ENCODE data around the gene COL4A1.

The COL4A1 gene

DNA sequence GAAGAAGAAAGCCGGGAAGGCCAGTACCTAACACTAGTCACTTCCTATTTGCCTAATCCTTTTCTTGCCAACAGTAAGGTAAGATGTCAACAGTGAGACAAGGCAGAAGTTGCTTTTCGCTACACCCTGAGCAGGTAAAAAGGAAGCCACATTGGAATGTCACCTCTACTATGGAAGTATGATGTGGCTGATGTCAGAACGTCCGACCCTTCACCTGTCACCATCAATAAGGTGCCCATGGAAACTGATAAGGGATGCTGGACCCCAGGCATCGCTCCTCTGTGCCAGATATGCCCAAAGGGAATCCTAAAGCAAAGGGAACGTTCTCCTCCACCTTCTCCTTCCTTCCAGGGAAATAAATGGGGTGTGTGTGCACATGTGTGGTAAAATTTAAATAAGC lies 34.3 kb downstream of the COL4A1 start:
- no peak for TF ChIP-seq EP300 (IDR thresholded peaks at IDR 0.05; ENCODE audit: borderline replicate concordance)
- TF ChIP-seq, protein P1, sequence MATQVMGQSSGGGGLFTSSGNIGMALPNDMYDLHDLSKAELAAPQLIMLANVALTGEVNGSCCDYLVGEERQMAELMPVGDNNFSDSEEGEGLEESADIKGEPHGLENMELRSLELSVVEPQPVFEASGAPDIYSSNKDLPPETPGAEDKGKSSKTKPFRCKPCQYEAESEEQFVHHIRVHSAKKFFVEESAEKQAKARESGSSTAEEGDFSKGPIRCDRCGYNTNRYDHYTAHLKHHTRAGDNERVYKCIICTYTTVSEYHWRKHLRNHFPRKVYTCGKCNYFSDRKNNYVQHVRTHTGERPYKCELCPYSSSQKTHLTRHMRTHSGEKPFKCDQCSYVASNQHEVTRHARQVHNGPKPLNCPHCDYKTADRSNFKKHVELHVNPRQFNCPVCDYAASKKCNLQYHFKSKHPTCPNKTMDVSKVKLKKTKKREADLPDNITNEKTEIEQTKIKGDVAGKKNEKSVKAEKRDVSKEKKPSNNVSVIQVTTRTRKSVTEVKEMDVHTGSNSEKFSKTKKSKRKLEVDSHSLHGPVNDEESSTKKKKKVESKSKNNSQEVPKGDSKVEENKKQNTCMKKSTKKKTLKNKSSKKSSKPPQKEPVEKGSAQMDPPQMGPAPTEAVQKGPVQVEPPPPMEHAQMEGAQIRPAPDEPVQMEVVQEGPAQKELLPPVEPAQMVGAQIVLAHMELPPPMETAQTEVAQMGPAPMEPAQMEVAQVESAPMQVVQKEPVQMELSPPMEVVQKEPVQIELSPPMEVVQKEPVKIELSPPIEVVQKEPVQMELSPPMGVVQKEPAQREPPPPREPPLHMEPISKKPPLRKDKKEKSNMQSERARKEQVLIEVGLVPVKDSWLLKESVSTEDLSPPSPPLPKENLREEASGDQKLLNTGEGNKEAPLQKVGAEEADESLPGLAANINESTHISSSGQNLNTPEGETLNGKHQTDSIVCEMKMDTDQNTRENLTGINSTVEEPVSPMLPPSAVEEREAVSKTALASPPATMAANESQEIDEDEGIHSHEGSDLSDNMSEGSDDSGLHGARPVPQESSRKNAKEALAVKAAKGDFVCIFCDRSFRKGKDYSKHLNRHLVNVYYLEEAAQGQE (IDR thresholded peaks at IDR 0.05; ENCODE audit: low read depth): no peak
- no peak for TF ChIP-seq CREB1 (IDR thresholded peaks at IDR 0.05; ENCODE audit: low read depth)
- no peak for TF ChIP-seq FOXM1 (IDR thresholded peaks at IDR 0.05; ENCODE audit: borderline replicate concordance, low read depth)
- no peak for TF ChIP-seq EGR1 (IDR thresholded peaks at IDR 0.05)
- TF ChIP-seq, protein P2, sequence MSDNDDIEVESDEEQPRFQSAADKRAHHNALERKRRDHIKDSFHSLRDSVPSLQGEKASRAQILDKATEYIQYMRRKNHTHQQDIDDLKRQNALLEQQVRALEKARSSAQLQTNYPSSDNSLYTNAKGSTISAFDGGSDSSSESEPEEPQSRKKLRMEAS (IDR thresholded peaks at IDR 0.05): no peak
- no peak for TF ChIP-seq YY1 (IDR thresholded peaks at IDR 0.05; ENCODE audit: low read depth)
- no peak for TF ChIP-seq RAD21 (IDR thresholded peaks at IDR 0.05; ENCODE audit: low read depth)
- no peak for TF ChIP-seq ZBTB7A (IDR thresholded peaks at IDR 0.05; ENCODE audit: low read depth)
- no peak for TF ChIP-seq NFIC (IDR thresholded peaks at IDR 0.05)
- TF ChIP-seq, protein P3, sequence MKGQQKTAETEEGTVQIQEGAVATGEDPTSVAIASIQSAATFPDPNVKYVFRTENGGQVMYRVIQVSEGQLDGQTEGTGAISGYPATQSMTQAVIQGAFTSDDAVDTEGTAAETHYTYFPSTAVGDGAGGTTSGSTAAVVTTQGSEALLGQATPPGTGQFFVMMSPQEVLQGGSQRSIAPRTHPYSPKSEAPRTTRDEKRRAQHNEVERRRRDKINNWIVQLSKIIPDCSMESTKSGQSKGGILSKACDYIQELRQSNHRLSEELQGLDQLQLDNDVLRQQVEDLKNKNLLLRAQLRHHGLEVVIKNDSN (IDR thresholded peaks at IDR 0.05): no peak
- TF ChIP-seq TEAD4 (IDR thresholded peaks at IDR 0.05): no peak
- no peak for TF ChIP-seq CEBPB (IDR thresholded peaks at IDR 0.05)
- no peak for TF ChIP-seq TAF1 (IDR thresholded peaks at IDR 0.05; ENCODE audit: low read depth)
- no peak for TF ChIP-seq TCF12 (IDR thresholded peaks at IDR 0.05; ENCODE audit: low read depth)

DNA sequence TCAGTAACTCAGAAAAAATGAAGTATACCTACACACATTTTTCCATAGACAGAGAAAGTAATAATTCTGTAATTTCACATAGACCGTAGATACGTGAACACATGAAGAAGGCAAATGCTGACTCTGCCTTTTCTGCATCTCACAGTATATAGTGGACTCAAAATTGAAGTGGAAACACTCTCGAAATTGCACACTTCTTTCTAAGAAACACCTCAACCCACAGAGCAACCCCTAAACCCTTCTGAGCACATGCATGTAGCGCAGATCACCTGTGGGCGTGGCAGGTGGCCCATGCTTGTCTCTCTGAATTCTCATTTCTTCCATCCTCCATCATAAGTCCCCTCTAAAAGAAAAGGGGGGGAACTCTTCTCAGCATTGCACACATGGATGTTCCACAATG lies 34.7 kb downstream of the COL4A1 start:
- TF ChIP-seq, protein P1 (IDR thresholded peaks at IDR 0.05; ENCODE audit: low read depth): no peak
- TF ChIP-seq FOXM1 (IDR thresholded peaks at IDR 0.05; ENCODE audit: borderline replicate concordance, low read depth) (no peak), NFIC (IDR thresholded peaks at IDR 0.05) (no peak), TCF12 (IDR thresholded peaks at IDR 0.05; ENCODE audit: low read depth) (no peak), TAF1 (IDR thresholded peaks at IDR 0.05; ENCODE audit: low read depth) (no peak), CEBPB (IDR thresholded peaks at IDR 0.05) (no peak), TEAD4 (IDR thresholded peaks at IDR 0.05) (no peak), EGR1 (IDR thresholded peaks at IDR 0.05) (no peak), YY1 (IDR thresholded peaks at IDR 0.05; ENCODE audit: low read depth) (no peak), CREB1 (IDR thresholded peaks at IDR 0.05; ENCODE audit: low read depth) (no peak), ZBTB7A (IDR thresholded peaks at IDR 0.05; ENCODE audit: low read depth) (no peak), RAD21 (IDR thresholded peaks at IDR 0.05; ENCODE audit: low read depth) (no peak), EP300 (IDR thresholded peaks at IDR 0.05; ENCODE audit: borderline replicate concordance) (no peak)
- TF ChIP-seq, protein P3 (IDR thresholded peaks at IDR 0.05): no peak
- TF ChIP-seq, protein P2 (IDR thresholded peaks at IDR 0.05): no peak

DNA sequence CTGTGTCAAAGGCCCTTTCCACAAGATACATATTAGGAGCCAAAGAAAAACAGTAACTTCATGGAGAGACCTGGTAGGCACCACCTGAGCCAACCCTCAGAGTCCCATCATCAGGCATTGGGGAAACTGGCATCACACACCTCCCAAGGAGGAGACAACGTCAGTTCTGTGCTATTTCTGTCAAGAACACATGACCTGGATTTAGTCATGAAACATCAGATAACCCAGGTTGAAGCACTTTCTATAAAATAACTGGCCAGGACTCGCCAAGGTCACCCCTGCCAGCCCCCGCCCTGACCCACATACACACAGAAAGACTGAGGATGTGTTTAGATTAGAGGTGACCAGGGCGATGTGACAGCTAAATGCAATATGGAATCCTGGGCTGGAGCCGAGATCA lies 35.6 kb downstream of the COL4A1 start:
- no peak for TF ChIP-seq EP300 (IDR thresholded peaks at IDR 0.05; ENCODE audit: borderline replicate concordance)
- TF ChIP-seq CREB1 (IDR thresholded peaks at IDR 0.05; ENCODE audit: low read depth): no peak
- TF ChIP-seq CEBPB (IDR thresholded peaks at IDR 0.05): no peak
- no peak for TF ChIP-seq TEAD4 (IDR thresholded peaks at IDR 0.05)
- no peak for TF ChIP-seq TCF12 (IDR thresholded peaks at IDR 0.05; ENCODE audit: low read depth)
- TF ChIP-seq FOXM1 (IDR thresholded peaks at IDR 0.05; ENCODE audit: borderline replicate concordance, low read depth): no peak
- TF ChIP-seq YY1 (IDR thresholded peaks at IDR 0.05; ENCODE audit: low read depth): no peak
- TF ChIP-seq RAD21 (IDR thresholded peaks at IDR 0.05; ENCODE audit: low read depth): no peak
- no peak for TF ChIP-seq EGR1 (IDR thresholded peaks at IDR 0.05)
- TF ChIP-seq, protein P2 (IDR thresholded peaks at IDR 0.05): no peak
- no peak for TF ChIP-seq TAF1 (IDR thresholded peaks at IDR 0.05; ENCODE audit: low read depth)

DNA sequence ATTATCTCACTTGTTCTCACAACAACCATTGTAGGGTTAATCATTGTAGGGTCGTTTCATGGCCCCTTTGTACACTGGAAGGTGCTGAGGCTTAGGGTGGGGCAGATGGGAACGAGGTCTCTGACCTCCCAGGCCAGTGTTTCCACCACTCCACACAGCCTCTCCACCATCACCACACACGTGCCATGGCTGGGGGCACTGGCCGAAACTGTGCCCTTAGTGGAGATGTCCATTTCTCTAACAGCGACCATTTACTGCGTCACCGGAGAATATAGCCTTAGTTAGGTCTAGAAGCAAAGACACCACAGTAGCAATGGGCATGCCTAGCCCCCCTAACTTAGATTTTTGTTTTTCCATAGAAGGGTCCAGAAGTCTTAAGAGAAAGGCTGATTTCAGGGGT lies 36.5 kb downstream of the COL4A1 start:
- TF ChIP-seq, protein P3 (IDR thresholded peaks at IDR 0.05): no peak
- TF ChIP-seq TCF12 (IDR thresholded peaks at IDR 0.05; ENCODE audit: low read depth) (no peak), YY1 (IDR thresholded peaks at IDR 0.05; ENCODE audit: low read depth) (no peak), CEBPB (IDR thresholded peaks at IDR 0.05) (no peak), TEAD4 (IDR thresholded peaks at IDR 0.05) (no peak), FOXM1 (IDR thresholded peaks at IDR 0.05; ENCODE audit: borderline replicate concordance, low read depth) (no peak)
- TF ChIP-seq, protein P1 (IDR thresholded peaks at IDR 0.05; ENCODE audit: low read depth): no peak

All from Ishikawa (cell line).